ENCODE results near the gene COX20. TPM values are rescaled to one million over a fixed set of nuclear protein-coding genes. Genes with fewer than 3 reads are reported as not detected.
A peak's percentile ranks its signal among the peaks of the same experiment; 100 is the strongest.

COX20 gene
- total and polyA plus RNA-seq, 11 donors: 43.5 to 122 (median 59.8) TPM

GRCh38 chr1:244857761-244858160, 22.3 kb downstream of the COX20 start:
- WGBS, 4 donors: 63 to 73% (median 68%) methylated on average over 3 of the region's 3 CpGs
- DNase-seq: no peak
- H3K27ac ChIP-seq: peak overlapping the region in 1 of 12 donors; percentile 2
- no peak overlapping the region for H3K4me3 ChIP-seq
- H3K36me3 ChIP-seq: peaks cover 0 to 94% (median 89%) of the 10 kb centered on the region in 9 donors
- H3K9me3 ChIP-seq: no peaks in the 10 kb centered on the region
- ATAC-seq: no peak
- intact Hi-C loops (cut with DNase I): loop anchor here in 2 of 10 donors (2.0 kb wide), 1 partner anchor 17 kb away; no protein-coding TSS in a partner anchor
- no peaks in the 10 kb centered on the region for H3K27me3 ChIP-seq
- TF ChIP-seq POLR2A (IDR thresholded peaks at IDR 0.05): no peak
- TF ChIP-seq CTCF (IDR thresholded peaks at IDR 0.05): no peak
- peaks cover 3 to 95% (median 57%) of the 10 kb centered on the region in 12 donors for H3K4me1 ChIP-seq

GRCh38 chr1:244858357-244858756, 22.9 kb downstream of the COX20 start:
- peaks cover 3 to 89% (median 57%) of the 10 kb centered on the region in 12 donors for H3K4me1 ChIP-seq
- ATAC-seq (no peak), DNase-seq (no peak)
- peaks cover 0 to 88% (median 83%) of the 10 kb centered on the region in 9 donors for H3K36me3 ChIP-seq
- intact Hi-C loops (cut with DNase I): no loop called here
- no peaks in the 10 kb centered on the region for H3K27me3 ChIP-seq
- WGBS, 4 donors: 27 to 59% (median 44%) methylated on average over 1 of the region's 1 CpG
- no peak overlapping the region for H3K4me3 ChIP-seq
- H3K27ac ChIP-seq: peak overlapping the region in 1 of 12 donors; percentile 2
- no peaks in the 10 kb centered on the region for H3K9me3 ChIP-seq
- TF ChIP-seq POLR2A (IDR thresholded peaks at IDR 0.05): no peak
- TF ChIP-seq CTCF (IDR thresholded peaks at IDR 0.05): no peak

- Histone ChIP-seq H3K27me3 (no peaks in the 10 kb centered on the region), H3K36me3 (peaks cover 0 to 71% (median 66%) of the 10 kb centered on the region in 9 donors), H3K4me1 (peaks cover 3 to 74% (median 58%) of the 10 kb centered on the region in 12 donors), H3K27ac (peak overlapping the region in 1 of 12 donors; percentile 9), H3K9me3 (no peaks in the 10 kb centered on the region), H3K4me3 (peak overlapping the region in 9 of 12 donors; percentile 88 to 99 (median 95))
- intact Hi-C loops (cut with DNase I): loop anchor here in 4 of 10 donors (5.0 to 10.0 kb wide), 5 partner anchors 92 to 408 kb away; partner anchors contain the start of genes ADSS2 (in 2 of the 4) and DESI2 (in 1 of the 4)
- ATAC-seq (no peak), DNase-seq (no peak)
- TF ChIP-seq POLR2A (IDR thresholded peaks at IDR 0.05) (no peak), CTCF (IDR thresholded peaks at IDR 0.05) (no peak)
- 39 to 52% (median 44%) methylated on average over 9 of the region's 9 CpGs for WGBS, 4 donors
These were observed 24.6 kb downstream of the COX20 start for GRCh38 chr1:244860078-244860477.

- intact Hi-C loops (cut with DNase I): loop anchor here in 4 of 10 donors (5.0 to 10.0 kb wide), 5 partner anchors 91 to 409 kb away; partner anchors contain the start of genes ADSS2 (in 2 of the 4) and DESI2 (in 1 of the 4)
- 4 to 6% (median 5%) methylated on average over 2 of the region's 2 CpGs for WGBS, 4 donors
- H3K36me3 ChIP-seq: peaks cover 0 to 61% (median 56%) of the 10 kb centered on the region in 9 donors
These were observed 25.6 kb downstream of the COX20 start for GRCh38 chr1:244860914-244861610.

More at GRCh38 chr1:244860914-244861610, 25.6 kb downstream of the COX20 start:
- ATAC-seq (no peak), DNase-seq (no peak)
- Histone ChIP-seq H3K9me3 (no peaks in the 10 kb centered on the region), H3K4me3 (peak overlapping the region; percentile 6 to 99 (median 94)), H3K27me3 (no peaks in the 10 kb centered on the region), H3K4me1 (peaks cover 5 to 75% (median 65%) of the 10 kb centered on the region in 12 donors), H3K27ac (peak overlapping the region in 4 of 12 donors; percentile 1 to 100 (median 100))
- no peak for TF ChIP-seq POLR2A (IDR thresholded peaks at IDR 0.05)
- TF ChIP-seq CTCF (IDR thresholded peaks at IDR 0.05): no peak
